GM18502 (cell line): ENCODE measurements around the gene SLC4A8.
"Not testable (repeated sequence)": the region's sequence is repeated elsewhere in the genome, so short reads cannot be mapped to it uniquely, and the experiment has no call there.

ENCODE experiments used
- ATAC-seq: cut with Tn5 transposase; IDR thresholded peaks from one replicate; pipeline ENCODE4 v1.9.1; 2021; ENCODE audit warnings: mild to moderate bottlenecking; ENCODE audit not compliant: unreplicated experiment, poor library complexity

Gene SLC4A8

GRCh38 chr12:51421266-51421884 lies 3.3 kb upstream of the SLC4A8 start:
- no peak for ATAC-seq

- no peak for ATAC-seq
These were observed 453 bp upstream of the SLC4A8 start for GRCh38 chr12:51424094-51424661.

- no peak for ATAC-seq
These were observed 3.6 kb downstream of the SLC4A8 start for GRCh38 chr12:51428256-51428655.

- ATAC-seq, result no peak
These were observed 5.1 kb downstream of the SLC4A8 start for GRCh38 chr12:51429700-51430099.

- no peak for ATAC-seq
These were observed 5.7 kb downstream of the SLC4A8 start for GRCh38 chr12:51430196-51430895.

GRCh38 chr12:51432921-51433320 lies 8.3 kb downstream of the SLC4A8 start:
- ATAC-seq, result no peak

- ATAC-seq, result no peak
These were observed 9.7 kb downstream of the SLC4A8 start for GRCh38 chr12:51434305-51434704.

- no peak for ATAC-seq
These were observed 12.8 kb downstream of the SLC4A8 start for GRCh38 chr12:51437431-51437830.

- ATAC-seq, result no peak
These were observed 14.7 kb downstream of the SLC4A8 start for GRCh38 chr12:51439330-51439729.

- no peak for ATAC-seq
These were observed 17.0 kb downstream of the SLC4A8 start for GRCh38 chr12:51441583-51441982.

GRCh38 chr12:51442324-51442723 lies 17.7 kb downstream of the SLC4A8 start:
- no peak for ATAC-seq

GRCh38 chr12:51443573-51443972 lies 18.9 kb downstream of the SLC4A8 start:
- no peak for ATAC-seq

GRCh38 chr12:51448618-51449256 lies 24.1 kb downstream of the SLC4A8 start:
- ATAC-seq, result no peak

GRCh38 chr12:51449580-51450246 lies 25.1 kb downstream of the SLC4A8 start:
- no peak for ATAC-seq

- no peak for ATAC-seq
These were observed 25.7 kb downstream of the SLC4A8 start for GRCh38 chr12:51450333-51450732.

- no peak for ATAC-seq
These were observed 26.2 kb downstream of the SLC4A8 start for GRCh38 chr12:51450806-51451205.

- ATAC-seq, result not testable (repeated sequence)
These were observed 29.4 kb downstream of the SLC4A8 start for GRCh38 chr12:51454016-51454415.

GRCh38 chr12:51455050-51455449 lies 30.4 kb downstream of the SLC4A8 start:
- not testable (repeated sequence) for ATAC-seq

GRCh38 chr12:51458635-51459034 lies 34.0 kb downstream of the SLC4A8 start:
- ATAC-seq, result no peak

GRCh38 chr12:51460519-51460918 lies 35.9 kb downstream of the SLC4A8 start:
- ATAC-seq, result no peak

- ATAC-seq, result no peak
These were observed 40.9 kb downstream of the SLC4A8 start for GRCh38 chr12:51465491-51465890.
